Prostate gland (tissue), 2 donors: ENCODE results near the gene KDM4B. TPM values are rescaled to one million over a fixed set of nuclear protein-coding genes. Genes with fewer than 3 reads are reported as not detected.
"Not testable (repeated sequence)": the region's sequence is repeated elsewhere in the genome, so short reads cannot be mapped to it uniquely, and the experiment has no call there.

ENCODE experiments used
- DNase-seq: peaks from one replicate; pipeline ENCODE4 v3.0.0-alpha.2; 2019; ENCODE audit warnings: low spot score
- H3K27ac ChIP-seq, 2 donors: fragments of 200-600 bp; sonication (generic); 2 replicates each; pipeline ENCODE4 v1.5.1; 2017 to 2019
- H3K27me3 ChIP-seq: fragments of 200-600 bp; sonication (generic); replicated peaks from 2 replicates; pipeline ENCODE4 v1.5.1; 2019; ENCODE audit not compliant: insufficient read depth
- H3K36me3 ChIP-seq, 2 donors: fragments of 200-600 bp; sonication (generic); 1 replicate in 1 of 2; 2 replicates in 1 of 2; pipeline versions ENCODE4 v1.5.1 to v1.8.1; 2017 to 2019
- H3K4me1 ChIP-seq: fragments of 200-600 bp; sonication (generic); replicated peaks from 2 replicates; pipeline ENCODE4 v1.5.1; 2019
- H3K4me3 ChIP-seq, 2 donors: fragments of 200-600 bp; sonication (generic); 2 replicates each; pipeline ENCODE4 v1.5.1; 2017 to 2019
- H3K9me3 ChIP-seq: fragments of 200-600 bp; sonication (generic); 2 replicates; pipeline ENCODE4 v1.5.1; 2017
- CTCF ChIP-seq, 4 experiments: fragments of 200-600 bp in 2 of 4; fragments of 450-650 bp in 2 of 4; sonication (generic) in 2 of 4; IDR thresholded peaks; 1 replicate in 3 of 4; 2 replicates in 1 of 4; pipeline ENCODE4 v1.5.1; 2016 to 2019; ENCODE audit warnings: antibody characterized with exemption in 4 of 4, mild to moderate bottlenecking in 2 of 4, moderate library complexity in 2 of 4
- POLR2A ChIP-seq: fragments of 450-650 bp; IDR thresholded peaks from one replicate; pipeline ENCODE4 v1.6.1; 2016; ENCODE audit warnings: antibody characterized with exemption, mild to moderate bottlenecking
- POLR2AphosphoS5 ChIP-seq: sonication (generic); formaldehyde crosslinking; IDR thresholded peaks from one replicate; pipeline ENCODE4 v1.6.1; 2017; ENCODE audit warnings: antibody characterized with exemption
- WGBS: methylation state at CpG from one replicate; pipeline ENCODE4 v1.1.5; 2018; 5-methylcytosine and 5-hydroxymethylcytosine counted together
- intact Hi-C: fragments of 100-400 bp; cut with DNase I; formaldehyde crosslinking; loops from one replicate; pipeline ENCODE4 v1.14.2; 2022
- total RNA-seq, 2 donors: library from RNA; depleted of rRNA; stranded (reverse); fragments of >200 nt; gene quantifications; one replicate each; pipeline ENCODE4 v1.1.0, GENCODE V29; 2016

The KDM4B gene
- total RNA-seq, 2 donors from 2014 or later, result 74.6 to 136 TPM

DNA sequence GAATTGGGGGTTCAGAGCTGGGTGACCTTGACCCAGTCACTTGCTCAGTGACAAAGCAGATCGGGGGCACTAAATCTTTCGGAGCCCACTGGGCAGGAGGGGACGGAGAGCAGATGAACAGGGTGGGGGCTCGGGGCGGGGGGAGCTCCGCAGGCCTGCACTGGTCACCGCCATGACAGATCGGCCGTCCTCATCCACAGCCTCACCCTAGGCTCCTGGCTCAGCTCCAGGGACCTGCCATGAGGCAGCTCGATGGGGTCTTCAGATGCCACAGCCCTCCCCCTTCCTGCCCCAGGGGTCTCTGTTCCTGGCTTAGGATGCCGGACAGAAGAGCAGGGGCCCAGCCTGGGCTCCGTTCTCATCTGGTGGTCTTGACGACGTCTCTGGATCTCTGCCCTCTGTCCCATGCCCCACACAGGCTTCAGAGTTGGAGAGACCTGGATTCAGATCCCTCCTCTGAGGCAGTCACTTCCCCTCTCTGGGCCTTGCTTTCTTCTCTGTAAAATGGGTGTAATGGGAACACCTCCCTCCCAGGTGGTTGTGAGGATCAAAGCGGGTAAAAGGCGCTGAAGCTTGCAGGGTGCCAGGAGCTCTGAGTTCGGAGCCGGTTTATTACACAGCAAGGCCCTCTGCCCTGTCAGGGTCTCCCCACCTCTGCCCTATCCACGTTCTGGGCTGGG lies 3.0 kb downstream of the KDM4B start:
- TF ChIP-seq POLR2AphosphoS5 (no peak), CTCF (IDR thresholded peaks at IDR 0.05) (no peak), POLR2A (no peak)
- Histone ChIP-seq H3K27ac (peak overlapping the region; percentile 90 to 92), H3K27me3 (no peaks in the 10 kb centered on the region), H3K9me3 (no peaks in the 10 kb centered on the region), H3K4me1 (peaks cover 26% of the 10 kb centered on the region), H3K36me3 (no peaks in the 10 kb centered on the region), H3K4me3 (peak overlapping the region; percentile 67 to 76)
- intact Hi-C loops, result loop anchor here (5.0 kb wide), 1 partner anchor 55 kb away; no protein-coding TSS in a partner anchor
- DNase-seq, result no peak
- 79% methylated on average over 19 of the region's 19 CpGs for WGBS

DNA sequence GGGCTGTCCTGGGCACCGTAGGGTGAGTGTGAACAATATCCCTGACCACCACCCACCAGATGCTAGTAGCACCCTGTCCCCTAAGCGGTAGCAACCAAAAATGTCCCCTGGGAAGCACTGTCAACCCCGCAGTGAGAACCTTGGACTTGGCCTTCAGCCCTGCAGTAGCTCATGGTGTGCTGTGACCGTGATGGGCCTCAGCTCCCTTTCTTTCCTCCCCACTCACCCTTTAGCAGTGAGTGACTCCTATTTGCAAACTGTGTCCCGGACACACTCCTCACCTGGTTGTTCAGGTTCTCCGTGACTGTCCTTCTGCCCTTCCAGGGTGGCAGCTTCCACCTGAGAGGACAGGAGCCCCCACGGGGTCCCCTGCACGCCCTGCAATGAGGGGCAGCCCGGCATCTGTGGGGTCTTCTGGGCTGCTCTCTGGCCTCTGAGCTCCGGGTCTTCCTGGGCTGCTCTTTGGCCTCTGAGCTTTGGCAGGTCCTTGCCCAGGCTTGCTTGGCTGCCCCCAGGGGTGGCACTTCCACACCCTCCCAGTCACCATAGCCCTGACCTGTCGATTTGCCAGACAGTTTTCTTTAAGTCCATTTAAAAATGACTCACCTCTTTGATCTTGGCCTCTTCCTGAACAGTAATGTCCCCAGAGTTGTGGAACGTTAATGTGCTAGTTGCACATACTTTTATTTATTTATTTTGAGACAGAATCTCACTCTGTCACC lies 3.8 kb downstream of the KDM4B start:
- peak overlapping the region in 1 of 2 donors; percentile 76 for H3K4me3 ChIP-seq
- WGBS, result 53% methylated on average over 12 of the region's 12 CpGs
- no peaks in the 10 kb centered on the region for H3K36me3 ChIP-seq
- peaks cover 33% of the 10 kb centered on the region for H3K4me1 ChIP-seq
- no peak for DNase-seq
- H3K27ac ChIP-seq, result peak overlapping the region; percentile 90 to 92
- peak; percentile 56 for TF ChIP-seq POLR2AphosphoS5
- TF ChIP-seq CTCF (IDR thresholded peaks at IDR 0.05), result no peak
- intact Hi-C loops, result loop anchor here (5.0 kb wide), 1 partner anchor 55 kb away; no protein-coding TSS in a partner anchor
- H3K27me3 ChIP-seq, result no peaks in the 10 kb centered on the region
- no peaks in the 10 kb centered on the region for H3K9me3 ChIP-seq

DNA sequence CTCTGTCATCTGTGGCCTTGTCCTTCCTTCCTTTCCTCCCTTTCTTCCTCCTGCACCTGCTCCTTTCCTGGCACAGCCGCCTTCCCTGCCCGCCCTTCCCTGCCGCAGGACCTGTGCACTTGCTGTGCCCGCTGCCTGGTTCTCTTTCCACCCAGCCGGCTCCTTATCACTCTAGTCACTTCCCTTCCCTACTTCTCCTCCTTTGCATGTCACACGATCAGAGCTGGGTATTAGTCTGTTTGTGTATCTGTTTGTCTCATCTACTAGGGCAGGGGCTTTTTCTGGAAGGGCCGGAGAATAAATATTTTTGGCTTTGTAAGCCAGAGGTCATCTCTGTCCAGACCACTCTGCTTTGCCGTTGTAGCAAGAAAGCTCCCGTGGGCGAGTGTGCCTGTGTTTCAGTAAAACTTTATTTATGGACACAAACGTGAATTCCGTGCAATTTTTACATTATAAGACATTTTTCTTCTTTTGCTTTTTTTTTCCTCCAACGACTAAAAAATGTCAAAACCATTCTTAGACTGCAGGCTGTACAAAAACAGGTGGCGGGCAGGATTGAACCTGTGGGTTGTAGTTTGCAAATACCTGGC lies 6.1 kb downstream of the KDM4B start:
- Histone ChIP-seq H3K27me3 (no peaks in the 10 kb centered on the region), H3K4me3 (no peak overlapping the region), H3K36me3 (no peaks in the 10 kb centered on the region), H3K9me3 (no peaks in the 10 kb centered on the region), H3K4me1 (peaks cover 40% of the 10 kb centered on the region), H3K27ac (peak overlapping the region; percentile 90 to 92)
- no peak for DNase-seq
- TF ChIP-seq POLR2AphosphoS5, result no peak
- no peak for TF ChIP-seq CTCF (IDR thresholded peaks at IDR 0.05)
- TF ChIP-seq POLR2A, result no peak
- intact Hi-C loops, result loop anchor here (5.0 kb wide), 1 partner anchor 52 kb away; no protein-coding TSS in a partner anchor
- WGBS, result 78% methylated on average over 14 of the region's 14 CpGs

GRCh38 chr19:4975601-4976000 lies 6.7 kb downstream of the KDM4B start:
- peak overlapping the region; percentile 90 to 92 for H3K27ac ChIP-seq
- peaks cover 40% of the 10 kb centered on the region for H3K4me1 ChIP-seq
- 93% methylated on average over 13 of the region's 13 CpGs for WGBS
- H3K9me3 ChIP-seq, H3K27me3 ChIP-seq, H3K36me3 ChIP-seq, H3K4me3 ChIP-seq, DNase-seq, intact Hi-C loops: not testable (repeated sequence)
